Prostate gland (tissue), 2 donors: Measurements from ENCODE around the gene SRGAP1.

Experiments
- POLR2AphosphoS5 ChIP-seq: sonication (generic); formaldehyde crosslinking; IDR thresholded peaks from one replicate; pipeline ENCODE4 v1.6.1; 2017; ENCODE audit warnings: antibody characterized with exemption
- TF ChIP-seq, protein P1 (sequence below), 4 experiments: fragments of 200-600 bp in 2 of 4; fragments of 450-650 bp in 2 of 4; sonication (generic) in 2 of 4; IDR thresholded peaks; 1 replicate in 3 of 4; 2 replicates in 1 of 4; pipeline ENCODE4 v1.5.1; 2016 to 2019; ENCODE audit warnings: antibody characterized with exemption in 4 of 4, mild to moderate bottlenecking in 2 of 4, moderate library complexity in 2 of 4

DNA sequence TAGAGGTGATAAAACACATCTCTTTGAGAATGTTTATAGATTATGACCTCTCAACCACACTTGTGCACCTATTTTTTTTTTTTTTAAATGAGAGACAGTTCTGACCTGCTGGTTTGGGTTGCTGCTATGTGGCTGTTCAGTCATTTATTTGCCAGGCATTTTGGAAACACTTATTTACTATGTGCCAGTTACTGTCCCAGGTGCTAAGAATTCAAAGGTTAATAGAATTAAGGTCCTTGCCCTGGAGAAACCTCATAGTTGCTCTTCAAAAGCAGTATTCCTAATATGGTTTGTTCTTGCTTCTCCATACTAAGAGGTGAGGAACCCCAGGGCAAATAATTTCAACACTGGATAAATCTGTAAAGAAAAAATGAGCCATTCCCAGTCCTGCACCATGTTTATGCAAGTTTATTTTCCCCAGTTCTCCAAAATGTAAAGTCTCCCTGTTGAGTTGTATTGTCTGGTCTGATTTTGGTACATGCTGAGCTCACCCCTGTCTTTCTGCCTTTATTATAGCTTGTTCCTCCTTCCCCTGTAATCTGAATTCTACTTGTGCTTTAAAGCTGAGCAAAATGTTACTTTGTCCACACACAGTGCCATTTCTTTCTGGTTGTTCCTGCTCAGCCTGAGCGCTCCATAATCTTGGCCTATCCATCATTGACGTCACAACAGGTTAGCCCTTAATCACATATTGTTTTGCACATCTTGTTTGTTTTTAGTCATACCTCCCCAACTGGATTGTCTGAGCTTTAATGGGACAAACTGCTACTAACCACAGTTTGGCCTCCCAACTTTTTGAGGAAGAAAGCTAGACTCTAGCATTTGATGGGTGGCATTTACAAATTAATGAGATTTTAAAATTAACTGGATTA lies 56.7 kb downstream of the SRGAP1 start:
- TF ChIP-seq, protein P1, sequence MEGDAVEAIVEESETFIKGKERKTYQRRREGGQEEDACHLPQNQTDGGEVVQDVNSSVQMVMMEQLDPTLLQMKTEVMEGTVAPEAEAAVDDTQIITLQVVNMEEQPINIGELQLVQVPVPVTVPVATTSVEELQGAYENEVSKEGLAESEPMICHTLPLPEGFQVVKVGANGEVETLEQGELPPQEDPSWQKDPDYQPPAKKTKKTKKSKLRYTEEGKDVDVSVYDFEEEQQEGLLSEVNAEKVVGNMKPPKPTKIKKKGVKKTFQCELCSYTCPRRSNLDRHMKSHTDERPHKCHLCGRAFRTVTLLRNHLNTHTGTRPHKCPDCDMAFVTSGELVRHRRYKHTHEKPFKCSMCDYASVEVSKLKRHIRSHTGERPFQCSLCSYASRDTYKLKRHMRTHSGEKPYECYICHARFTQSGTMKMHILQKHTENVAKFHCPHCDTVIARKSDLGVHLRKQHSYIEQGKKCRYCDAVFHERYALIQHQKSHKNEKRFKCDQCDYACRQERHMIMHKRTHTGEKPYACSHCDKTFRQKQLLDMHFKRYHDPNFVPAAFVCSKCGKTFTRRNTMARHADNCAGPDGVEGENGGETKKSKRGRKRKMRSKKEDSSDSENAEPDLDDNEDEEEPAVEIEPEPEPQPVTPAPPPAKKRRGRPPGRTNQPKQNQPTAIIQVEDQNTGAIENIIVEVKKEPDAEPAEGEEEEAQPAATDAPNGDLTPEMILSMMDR (IDR thresholded peaks at IDR 0.05): no peak
- no peak for TF ChIP-seq POLR2AphosphoS5
